ENCODE data around the gene CEP63.

Gene CEP63

DNA sequence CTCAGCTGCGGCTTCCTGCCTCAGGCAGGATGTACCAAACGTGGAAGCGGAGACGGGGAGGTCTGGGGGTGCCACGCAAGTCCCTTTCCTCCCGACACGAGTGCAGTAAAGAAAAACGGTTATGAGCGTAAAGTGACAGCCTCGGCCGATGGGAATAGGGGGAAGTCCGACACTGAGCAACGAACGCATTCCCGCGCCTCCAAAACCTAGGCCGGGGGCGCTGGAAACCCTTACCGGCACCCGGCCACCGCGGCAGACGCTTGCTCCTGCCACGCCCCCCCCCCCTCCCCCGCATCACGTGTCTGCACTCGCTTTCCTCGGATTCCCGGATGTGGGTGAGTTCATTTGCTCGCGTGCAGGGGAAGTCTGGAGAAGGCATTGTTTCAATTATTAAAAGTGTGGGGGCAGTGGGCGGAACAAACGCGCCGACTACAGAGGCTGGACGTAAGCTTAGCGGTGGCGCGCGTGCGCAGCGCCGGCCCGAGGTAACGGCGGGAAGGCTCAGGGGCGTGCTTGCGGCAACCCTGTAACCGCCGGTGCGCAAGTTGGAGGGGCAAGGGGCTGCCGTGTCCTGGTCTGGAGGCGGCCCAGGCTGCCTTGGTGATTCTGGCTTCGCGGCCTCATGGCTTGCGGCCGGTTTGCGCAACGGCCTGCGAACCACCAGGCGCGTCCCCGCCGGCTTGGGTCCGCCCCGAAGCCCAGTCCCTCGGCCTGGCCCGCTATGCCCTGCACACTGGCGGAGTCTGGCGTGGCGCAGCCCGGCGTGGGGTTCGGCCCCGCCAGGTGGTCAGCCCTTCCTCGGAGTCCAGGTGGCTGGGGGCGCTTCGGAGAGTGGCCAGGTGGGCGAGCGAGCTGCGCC, at the start of gene CEP63, which contains the start of gene ANAPC13:
Gene CEP63 (plus strand): TSS at position 340 of the 859 bp plus-strand sequence. CDS start 9,264 bp downstream, outside the sequence.
Gene ANAPC13 (minus strand): TSS at position 268 of the 859 bp plus-strand sequence. CDS start 3,081 bp downstream, outside the sequence.
- no peaks in the 10 kb centered on the region for H3K9me3 Mint-ChIP-seq
- intact Hi-C loops (cut with micrococcal nuclease), result loop anchor here (5.0 kb wide), 2 partner anchors 234 to 914 kb away; partner anchors contain the start of genes CDV3 and RYK
- H3K4me3 Mint-ChIP-seq, result peak within 1 kb of the TSS; percentile 89
- H3K4me1 Mint-ChIP-seq (ENCODE audit: low read depth), result peaks cover 53% of the 10 kb centered on the region
- H3K27ac Mint-ChIP-seq, result peak within 1 kb of the TSS; percentile 98
- H3K27me3 Mint-ChIP-seq, result no peaks in the 10 kb centered on the region
- H3K36me3 Mint-ChIP-seq (ENCODE audit: low read depth), result peaks cover 45% of the 10 kb centered on the region

GRCh38 chr3:134437211-134437752, 48.6 kb upstream of the CEP63 start:
- H3K9me3 Mint-ChIP-seq, result no peaks in the 10 kb centered on the region
- no peaks in the 10 kb centered on the region for H3K36me3 Mint-ChIP-seq (ENCODE audit: low read depth)
- H3K27ac Mint-ChIP-seq, result no peak overlapping the region
- no peaks in the 10 kb centered on the region for H3K4me1 Mint-ChIP-seq (ENCODE audit: low read depth)
- intact Hi-C loops (cut with micrococcal nuclease), result no loop called here
- H3K27me3 Mint-ChIP-seq, result peaks cover 12% of the 10 kb centered on the region
- no peak overlapping the region for H3K4me3 Mint-ChIP-seq

GRCh38 chr3:134441321-134441720, 44.5 kb upstream of the CEP63 start:
- H3K4me3 Mint-ChIP-seq, result no peak overlapping the region
- H3K27ac Mint-ChIP-seq, result no peak overlapping the region
- peaks cover 15% of the 10 kb centered on the region for H3K9me3 Mint-ChIP-seq
- H3K4me1 Mint-ChIP-seq (ENCODE audit: low read depth), result peaks cover under 1% of the 10 kb centered on the region
- H3K36me3 Mint-ChIP-seq (ENCODE audit: low read depth), result no peaks in the 10 kb centered on the region
- intact Hi-C loops (cut with micrococcal nuclease), result no loop called here
- H3K27me3 Mint-ChIP-seq, result peaks cover 9% of the 10 kb centered on the region

DNA sequence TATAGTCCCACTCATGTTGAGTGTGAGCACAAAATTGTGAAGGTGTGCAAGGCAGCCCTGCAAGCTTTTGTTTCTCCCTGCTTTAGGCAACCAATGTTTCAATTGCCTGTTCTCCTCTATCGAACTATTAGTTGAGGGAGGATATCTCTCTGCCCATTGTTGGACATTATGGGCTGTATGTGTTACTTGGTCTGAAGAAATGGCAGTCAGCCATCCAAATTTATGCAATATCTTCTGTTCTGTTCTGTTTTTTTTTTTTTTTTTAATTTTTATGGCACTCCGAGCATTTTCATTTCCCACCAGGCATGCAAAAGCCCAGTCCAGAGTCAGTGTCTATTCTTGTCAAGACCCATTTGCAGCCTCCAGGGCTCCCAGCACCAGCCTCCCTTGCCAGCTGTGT, 44.0 kb upstream of the CEP63 start:
- no peak overlapping the region for H3K27ac Mint-ChIP-seq
- H3K4me1 Mint-ChIP-seq (ENCODE audit: low read depth), result peaks cover 5% of the 10 kb centered on the region
- H3K4me3 Mint-ChIP-seq, result no peak overlapping the region
- no peaks in the 10 kb centered on the region for H3K36me3 Mint-ChIP-seq (ENCODE audit: low read depth)
- intact Hi-C loops (cut with micrococcal nuclease), result no loop called here
- peaks cover 15% of the 10 kb centered on the region for H3K9me3 Mint-ChIP-seq
- peaks cover 9% of the 10 kb centered on the region for H3K27me3 Mint-ChIP-seq

GRCh38 chr3:134445095-134445494, 40.8 kb upstream of the CEP63 start:
- no peak overlapping the region for H3K4me3 Mint-ChIP-seq
- intact Hi-C loops (cut with micrococcal nuclease), result no loop called here
- H3K4me1 Mint-ChIP-seq (ENCODE audit: low read depth), result peaks cover 19% of the 10 kb centered on the region
- H3K27me3 Mint-ChIP-seq, result peaks cover 2% of the 10 kb centered on the region
- peaks cover 15% of the 10 kb centered on the region for H3K9me3 Mint-ChIP-seq
- H3K27ac Mint-ChIP-seq, result no peak overlapping the region
- no peaks in the 10 kb centered on the region for H3K36me3 Mint-ChIP-seq (ENCODE audit: low read depth)

- Mint-ChIP-seq H3K4me3 (no peak overlapping the region), H3K9me3 (peaks cover 15% of the 10 kb centered on the region), H3K36me3 (ENCODE audit: low read depth) (no peaks in the 10 kb centered on the region), H3K4me1 (ENCODE audit: low read depth) (peaks cover 19% of the 10 kb centered on the region), H3K27ac (no peak overlapping the region), H3K27me3 (no peaks in the 10 kb centered on the region)
- intact Hi-C loops (cut with micrococcal nuclease), result no loop called here
Observed at GRCh38 chr3:134445636-134446035, 40.2 kb upstream of the CEP63 start.

DNA sequence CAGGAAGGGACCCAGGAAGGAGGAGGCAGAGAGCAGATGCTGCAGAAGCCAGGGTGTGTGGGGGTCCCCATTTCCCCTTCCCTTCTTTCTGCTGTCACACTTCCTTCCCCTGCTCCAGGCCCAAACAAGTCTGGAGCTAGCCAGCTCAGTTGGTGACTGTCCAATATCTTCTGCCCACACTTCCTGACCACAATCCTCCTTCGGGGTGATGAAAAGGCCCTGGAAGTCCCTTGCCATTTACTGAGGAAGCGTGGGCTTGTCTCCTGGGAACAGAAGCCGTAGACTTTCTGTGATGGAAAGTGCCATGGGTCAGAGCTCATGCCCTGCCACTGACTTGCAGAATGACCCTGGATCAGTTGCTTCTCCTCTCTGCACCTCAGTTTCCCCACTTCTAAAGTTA, 39.1 kb upstream of the CEP63 start:
- Mint-ChIP-seq H3K4me1 (ENCODE audit: low read depth) (peaks cover 24% of the 10 kb centered on the region), H3K27ac (no peak overlapping the region), H3K4me3 (no peak overlapping the region), H3K9me3 (peaks cover 15% of the 10 kb centered on the region), H3K36me3 (ENCODE audit: low read depth) (no peaks in the 10 kb centered on the region), H3K27me3 (no peaks in the 10 kb centered on the region)
- intact Hi-C loops (cut with micrococcal nuclease), result no loop called here

DNA sequence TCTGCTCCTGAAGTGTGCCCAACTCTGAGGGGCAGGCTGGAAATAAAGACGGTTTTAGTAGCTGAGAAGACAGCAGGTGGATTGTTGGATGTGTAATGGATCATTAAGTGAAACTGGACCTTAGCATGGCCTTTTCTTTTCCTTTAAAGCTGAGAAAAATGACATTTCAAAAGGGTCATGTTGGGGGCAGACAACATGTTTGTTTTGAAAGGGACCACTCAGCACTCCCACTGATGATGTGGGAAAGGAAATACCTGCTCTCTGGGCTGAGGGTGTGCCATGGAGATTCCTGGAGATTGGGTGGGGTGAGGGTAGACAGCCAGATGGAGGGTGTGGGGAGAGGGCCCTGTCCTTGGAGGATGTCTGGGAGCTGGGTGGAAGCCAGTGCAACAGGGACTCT, 38.5 kb upstream of the CEP63 start:
- peaks cover 24% of the 10 kb centered on the region for H3K4me1 Mint-ChIP-seq (ENCODE audit: low read depth)
- no peak overlapping the region for H3K4me3 Mint-ChIP-seq
- no peaks in the 10 kb centered on the region for H3K27me3 Mint-ChIP-seq
- H3K36me3 Mint-ChIP-seq (ENCODE audit: low read depth), result no peaks in the 10 kb centered on the region
- H3K27ac Mint-ChIP-seq, result peak overlapping the region; percentile 28
- H3K9me3 Mint-ChIP-seq, result peaks cover 15% of the 10 kb centered on the region
- intact Hi-C loops (cut with micrococcal nuclease), result no loop called here

GRCh38 chr3:134448664-134449063, 37.2 kb upstream of the CEP63 start:
- no peak overlapping the region for H3K27ac Mint-ChIP-seq
- H3K4me3 Mint-ChIP-seq, result no peak overlapping the region
- H3K36me3 Mint-ChIP-seq (ENCODE audit: low read depth), result no peaks in the 10 kb centered on the region
- intact Hi-C loops (cut with micrococcal nuclease), result no loop called here
- peaks cover 2% of the 10 kb centered on the region for H3K27me3 Mint-ChIP-seq
- peaks cover 24% of the 10 kb centered on the region for H3K4me1 Mint-ChIP-seq (ENCODE audit: low read depth)
- H3K9me3 Mint-ChIP-seq, result peaks cover 15% of the 10 kb centered on the region

DNA sequence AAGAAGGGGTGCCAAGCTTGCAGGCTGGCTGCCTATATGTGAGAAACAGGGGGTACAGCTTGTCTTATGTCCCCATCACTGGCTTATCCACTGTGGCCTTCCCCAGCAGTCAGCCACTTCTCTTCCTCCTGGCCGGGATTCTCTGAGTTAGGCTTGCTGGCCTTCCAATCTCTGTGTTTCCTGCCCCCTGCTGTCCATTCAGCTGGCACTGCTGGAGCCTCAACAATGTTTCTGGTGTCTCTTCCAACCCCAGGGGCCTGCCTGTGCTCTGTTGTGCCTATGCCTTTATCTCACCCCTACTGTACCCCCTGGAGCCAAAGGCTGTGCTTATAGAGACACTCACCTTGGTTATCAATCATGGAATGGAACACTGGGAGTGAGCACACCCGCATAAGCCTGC, 36.6 kb upstream of the CEP63 start:
- Mint-ChIP-seq H3K36me3 (ENCODE audit: low read depth) (no peaks in the 10 kb centered on the region), H3K27me3 (peaks cover 4% of the 10 kb centered on the region), H3K4me1 (ENCODE audit: low read depth) (peaks cover 24% of the 10 kb centered on the region), H3K4me3 (no peak overlapping the region), H3K9me3 (peaks cover 15% of the 10 kb centered on the region), H3K27ac (no peak overlapping the region)
- intact Hi-C loops (cut with micrococcal nuclease), result no loop called here

DNA sequence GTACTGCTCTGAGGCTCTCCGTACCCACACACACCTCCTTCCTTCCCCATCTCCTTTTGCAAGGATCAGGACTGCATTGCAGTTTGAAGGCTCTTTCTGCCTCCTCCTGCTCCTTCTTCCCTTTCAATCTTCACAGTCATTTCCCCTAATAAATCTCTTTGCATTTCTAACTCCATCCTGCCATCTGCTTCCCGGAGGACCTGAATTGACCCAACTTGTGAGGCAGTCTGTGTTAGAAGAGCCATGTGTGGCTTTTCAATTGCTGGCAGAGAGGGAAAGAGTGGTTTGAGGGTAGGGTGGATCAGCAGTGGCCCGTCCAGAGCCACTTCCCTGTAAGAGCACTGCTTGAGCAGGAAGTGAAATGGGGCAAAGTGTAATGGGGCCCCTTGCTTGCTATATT, 35.9 kb upstream of the CEP63 start:
- no peaks in the 10 kb centered on the region for H3K36me3 Mint-ChIP-seq (ENCODE audit: low read depth)
- H3K27ac Mint-ChIP-seq, result no peak overlapping the region
- H3K4me1 Mint-ChIP-seq (ENCODE audit: low read depth), result peaks cover 24% of the 10 kb centered on the region
- H3K4me3 Mint-ChIP-seq, result no peak overlapping the region
- H3K9me3 Mint-ChIP-seq, result peaks cover 11% of the 10 kb centered on the region
- peaks cover 4% of the 10 kb centered on the region for H3K27me3 Mint-ChIP-seq
- intact Hi-C loops (cut with micrococcal nuclease), result loop anchor here (1.0 kb wide), 1 partner anchor 9 kb away; no protein-coding TSS in a partner anchor

- H3K9me3 Mint-ChIP-seq, result no peaks in the 10 kb centered on the region
- intact Hi-C loops (cut with micrococcal nuclease), result no loop called here
- H3K27me3 Mint-ChIP-seq, result peaks cover 9% of the 10 kb centered on the region
- H3K27ac Mint-ChIP-seq, result no peak overlapping the region
- H3K36me3 Mint-ChIP-seq (ENCODE audit: low read depth), result no peaks in the 10 kb centered on the region
- peaks cover 14% of the 10 kb centered on the region for H3K4me1 Mint-ChIP-seq (ENCODE audit: low read depth)
- H3K4me3 Mint-ChIP-seq, result no peak overlapping the region
Observed at GRCh38 chr3:134453631-134454030, 32.2 kb upstream of the CEP63 start.

GRCh38 chr3:134457376-134458074, 28.3 kb upstream of the CEP63 start:
- no peaks in the 10 kb centered on the region for H3K36me3 Mint-ChIP-seq (ENCODE audit: low read depth)
- intact Hi-C loops (cut with micrococcal nuclease), result no loop called here
- no peak overlapping the region for H3K4me3 Mint-ChIP-seq
- H3K4me1 Mint-ChIP-seq (ENCODE audit: low read depth), result no peaks in the 10 kb centered on the region
- no peaks in the 10 kb centered on the region for H3K9me3 Mint-ChIP-seq
- H3K27me3 Mint-ChIP-seq, result peaks cover 12% of the 10 kb centered on the region
- H3K27ac Mint-ChIP-seq, result peak overlapping the region; percentile 6

- no peaks in the 10 kb centered on the region for H3K9me3 Mint-ChIP-seq
- intact Hi-C loops (cut with micrococcal nuclease), result no loop called here
- no peak overlapping the region for H3K27ac Mint-ChIP-seq
- no peaks in the 10 kb centered on the region for H3K4me1 Mint-ChIP-seq (ENCODE audit: low read depth)
- no peaks in the 10 kb centered on the region for H3K36me3 Mint-ChIP-seq (ENCODE audit: low read depth)
- no peak overlapping the region for H3K4me3 Mint-ChIP-seq
- H3K27me3 Mint-ChIP-seq, result peaks cover 17% of the 10 kb centered on the region
Observed at GRCh38 chr3:134458406-134458945, 27.4 kb upstream of the CEP63 start.
